Panc1 (cell line): Measurements from ENCODE around the gene SPATA17. TPM values are rescaled to one million over a fixed set of nuclear protein-coding genes. Genes with fewer than 3 reads are reported as not detected.

ENCODE experiments used
- ATAC-seq: fragments of 200-7000 bp; cut with Tn5 transposase; 2 replicates; pipeline ENCODE4 v1.9.1; 2020; ENCODE audit warnings: mild to moderate bottlenecking, moderate library complexity
- BruUV-seq: library from RNA; stranded (reverse); fragments of 400-500 nt; replicated peaks from 2 replicates; lab custom pipeline; 2021; lab: Mats Ljungman, UMichigan
- CTCF ChIA-PET: fragments of 300-600 bp; sonication (Branson Sonifier 250); formaldehyde crosslinking; loops from one replicate; lab custom pipeline; 2022; ENCODE audit warnings: antibody characterized with exemption; lab: Charles Lee
- POLR2A ChIA-PET: fragments of 300-600 bp; sonication (Branson Sonifier 250); formaldehyde crosslinking; loops from one replicate; lab custom pipeline; 2022; ENCODE audit warnings: antibody characterized with exemption; lab: Charles Lee
- DNase-seq: peaks from one replicate; pipeline ENCODE4 v3.0.0-alpha.2; 2010; ENCODE audit warnings: low read depth, low spot score
- H3K27ac ChIP-seq: 2 replicates; pipeline ENCODE4 v1.5.1; 2011; ENCODE audit warnings: mild to moderate bottlenecking, low read length, inconsistent platforms
- H3K27me3 ChIP-seq: fragments of 200-500 bp; sonication (Bioruptor generic); 2 replicates; pipeline ENCODE4 v1.6.0; 2014; ENCODE audit warnings: low read length, inconsistent platforms; ENCODE audit not compliant: control insufficient read depth, insufficient read depth
- H3K36me3 ChIP-seq: fragments of 200-500 bp; sonication (Bioruptor generic); 2 replicates; pipeline ENCODE4 v1.5.1; 2014; ENCODE audit warnings: inconsistent platforms, mild to moderate bottlenecking, low read length, moderate library complexity; ENCODE audit not compliant: control insufficient read depth, insufficient read depth
- H3K4me1 ChIP-seq: 2 replicates; pipeline ENCODE4 v1.5.1; 2011; ENCODE audit warnings: inconsistent platforms, mild to moderate bottlenecking, low read length, moderate library complexity; ENCODE audit not compliant: control insufficient read depth, insufficient read depth
- H3K4me3 ChIP-seq, 2 experiments: 2 replicates each; pipeline ENCODE4 v1.5.1; 2011 to 2012; ENCODE audit warnings: low read depth in 2 of 2, low read length in 2 of 2, mild to moderate bottlenecking in 2 of 2, inconsistent platforms in 1 of 2, moderate library complexity in 1 of 2
- H3K9me3 ChIP-seq: fragments of 200-500 bp; sonication (Bioruptor generic); 2 replicates; pipeline ENCODE4 v1.5.1; 2014; ENCODE audit warnings: low read depth, mild to moderate bottlenecking, inconsistent platforms, low read length, moderate library complexity; ENCODE audit not compliant: control insufficient read depth, insufficient read depth
- POLR2AphosphoS5 ChIP-seq: IDR thresholded peaks from 2 replicates; pipeline ENCODE4 v1.6.1; 2012; ENCODE audit warnings: mild to moderate bottlenecking, low read depth, low read length, moderate library complexity
- SIN3A ChIP-seq: IDR thresholded peaks from 2 replicates; pipeline ENCODE4 v1.6.1; 2012; ENCODE audit warnings: low read depth, mild to moderate bottlenecking, low read length, moderate library complexity, borderline replicate concordance; ENCODE audit not compliant: insufficient read depth
- TCF7L2 ChIP-seq: IDR thresholded peaks from 2 replicates; pipeline ENCODE4 v1.6.1; 2011; ENCODE audit warnings: mild to moderate bottlenecking, low read depth, low read length, inconsistent platforms
- in situ Hi-C: cut with HindIII; loops from 2 replicates; pipeline ENCODE4 v1.10.0; 2016; ENCODE audit warnings: low sequenced_read_pairs, low pct_unique_long_range_greater_than_20kb
- intact Hi-C: fragments of 100-400 bp; cut with micrococcal nuclease; formaldehyde crosslinking; loops from one replicate; pipeline ENCODE4 v1.10.0; 2022; ENCODE audit not compliant: unreplicated experiment
- total RNA-seq: library from RNA; stranded (reverse); gene quantifications from one replicate; pipeline ENCODE4 v1.2.1, GENCODE V29; 2021; ENCODE audit not compliant: unreplicated experiment
- TF ChIP-seq, protein P1 (sequence below): fragments of 450-650 bp; IDR thresholded peaks from 2 replicates; pipeline ENCODE4 v1.5.1; 2017; ENCODE audit warnings: mild to moderate bottlenecking
- TF ChIP-seq, protein P2 (sequence below), 2 experiments: IDR thresholded peaks; 2 replicates each; pipeline ENCODE4 v1.6.1; 2011 to 2012; ENCODE audit warnings: low read depth in 2 of 2, control low read depth in 1 of 2, low read length in 1 of 2, mild to moderate bottlenecking in 1 of 2, moderate library complexity in 1 of 2; ENCODE audit not compliant: insufficient read depth in 1 of 2

Gene SPATA17
- total RNA-seq, 1 experiment from 2014 or later: 0.51 TPM

DNA sequence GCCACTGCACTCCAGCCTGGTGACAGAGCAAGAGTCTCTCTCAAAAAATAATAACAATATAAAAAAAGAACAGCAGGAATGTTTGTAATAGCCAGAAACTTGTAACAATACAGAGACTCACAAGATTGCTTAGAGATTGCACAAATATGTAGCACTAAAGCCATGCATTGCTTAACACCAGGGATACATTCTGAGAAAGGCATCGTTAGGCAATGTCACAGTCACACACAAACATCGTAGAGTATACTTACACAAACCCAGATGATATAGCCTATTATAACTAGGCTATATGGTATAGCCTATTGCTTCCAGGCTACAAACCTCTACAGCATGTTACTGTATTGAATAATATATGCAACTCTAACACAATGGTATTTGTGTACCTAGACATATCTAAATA is 45.6 kb upstream of the SPATA17 start:
- Histone ChIP-seq H3K4me3 (no peak overlapping the region), H3K4me1 (no peaks in the 10 kb centered on the region), H3K27me3 (no peaks in the 10 kb centered on the region), H3K36me3 (no peaks in the 10 kb centered on the region; the same call in 1 of the 2 replicates), H3K9me3 (no peaks in the 10 kb centered on the region), H3K27ac (no peak overlapping the region)
- BruUV-seq: no TSS peak
- intact Hi-C loops (no loop called here), in situ Hi-C loops (no loop called here)
- no peak for TF ChIP-seq SIN3A
- DNase-seq (no peak), ATAC-seq (no peak)
- ChIA-PET CTCF (no interaction called here), POLR2A (interaction anchor here (0.6 kb wide), 1 partner anchor 19 kb away, joined by 3 read pairs; no protein-coding TSS in a partner anchor)

DNA sequence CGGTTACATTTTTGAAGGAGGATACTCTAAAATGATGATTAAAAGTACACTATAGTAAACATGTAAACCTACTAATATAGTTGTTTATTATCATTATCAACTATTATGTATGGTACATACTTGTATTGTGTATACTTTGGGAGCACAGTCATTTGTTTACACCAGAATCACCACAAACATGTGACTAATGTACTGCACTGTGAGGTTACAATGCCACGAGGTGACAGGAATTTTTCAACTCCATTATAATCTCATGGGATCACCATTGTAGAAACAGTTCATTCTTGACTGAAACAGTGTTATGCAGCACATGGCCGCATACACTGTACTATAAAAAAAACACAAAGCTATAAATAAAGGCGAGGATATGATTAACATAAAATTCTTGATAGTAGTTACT is 44.6 kb upstream of the SPATA17 start:
- ChIA-PET POLR2A (interaction anchor here (0.6 kb wide), 1 partner anchor 11 kb away, joined by 3 read pairs; no protein-coding TSS in a partner anchor), CTCF (no interaction called here)
- Histone ChIP-seq H3K4me3 (no peak overlapping the region), H3K9me3 (no peaks in the 10 kb centered on the region), H3K27me3 (no peaks in the 10 kb centered on the region), H3K36me3 (no peaks in the 10 kb centered on the region; the same call in 1 of the 2 replicates), H3K4me1 (no peaks in the 10 kb centered on the region), H3K27ac (no peak overlapping the region)
- intact Hi-C loops: no loop called here
- in situ Hi-C loops: no loop called here
- 0 out of 2 replicates have a peak, but pooled peaks have one; percentile 45 for ATAC-seq
- DNase-seq: peak; percentile 25
- no TSS peak for BruUV-seq
- TF ChIP-seq TCF7L2 (no peak), POLR2AphosphoS5 (no peak)
- TF ChIP-seq, protein P1, sequence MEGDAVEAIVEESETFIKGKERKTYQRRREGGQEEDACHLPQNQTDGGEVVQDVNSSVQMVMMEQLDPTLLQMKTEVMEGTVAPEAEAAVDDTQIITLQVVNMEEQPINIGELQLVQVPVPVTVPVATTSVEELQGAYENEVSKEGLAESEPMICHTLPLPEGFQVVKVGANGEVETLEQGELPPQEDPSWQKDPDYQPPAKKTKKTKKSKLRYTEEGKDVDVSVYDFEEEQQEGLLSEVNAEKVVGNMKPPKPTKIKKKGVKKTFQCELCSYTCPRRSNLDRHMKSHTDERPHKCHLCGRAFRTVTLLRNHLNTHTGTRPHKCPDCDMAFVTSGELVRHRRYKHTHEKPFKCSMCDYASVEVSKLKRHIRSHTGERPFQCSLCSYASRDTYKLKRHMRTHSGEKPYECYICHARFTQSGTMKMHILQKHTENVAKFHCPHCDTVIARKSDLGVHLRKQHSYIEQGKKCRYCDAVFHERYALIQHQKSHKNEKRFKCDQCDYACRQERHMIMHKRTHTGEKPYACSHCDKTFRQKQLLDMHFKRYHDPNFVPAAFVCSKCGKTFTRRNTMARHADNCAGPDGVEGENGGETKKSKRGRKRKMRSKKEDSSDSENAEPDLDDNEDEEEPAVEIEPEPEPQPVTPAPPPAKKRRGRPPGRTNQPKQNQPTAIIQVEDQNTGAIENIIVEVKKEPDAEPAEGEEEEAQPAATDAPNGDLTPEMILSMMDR: no peak
- TF ChIP-seq, protein P2, sequence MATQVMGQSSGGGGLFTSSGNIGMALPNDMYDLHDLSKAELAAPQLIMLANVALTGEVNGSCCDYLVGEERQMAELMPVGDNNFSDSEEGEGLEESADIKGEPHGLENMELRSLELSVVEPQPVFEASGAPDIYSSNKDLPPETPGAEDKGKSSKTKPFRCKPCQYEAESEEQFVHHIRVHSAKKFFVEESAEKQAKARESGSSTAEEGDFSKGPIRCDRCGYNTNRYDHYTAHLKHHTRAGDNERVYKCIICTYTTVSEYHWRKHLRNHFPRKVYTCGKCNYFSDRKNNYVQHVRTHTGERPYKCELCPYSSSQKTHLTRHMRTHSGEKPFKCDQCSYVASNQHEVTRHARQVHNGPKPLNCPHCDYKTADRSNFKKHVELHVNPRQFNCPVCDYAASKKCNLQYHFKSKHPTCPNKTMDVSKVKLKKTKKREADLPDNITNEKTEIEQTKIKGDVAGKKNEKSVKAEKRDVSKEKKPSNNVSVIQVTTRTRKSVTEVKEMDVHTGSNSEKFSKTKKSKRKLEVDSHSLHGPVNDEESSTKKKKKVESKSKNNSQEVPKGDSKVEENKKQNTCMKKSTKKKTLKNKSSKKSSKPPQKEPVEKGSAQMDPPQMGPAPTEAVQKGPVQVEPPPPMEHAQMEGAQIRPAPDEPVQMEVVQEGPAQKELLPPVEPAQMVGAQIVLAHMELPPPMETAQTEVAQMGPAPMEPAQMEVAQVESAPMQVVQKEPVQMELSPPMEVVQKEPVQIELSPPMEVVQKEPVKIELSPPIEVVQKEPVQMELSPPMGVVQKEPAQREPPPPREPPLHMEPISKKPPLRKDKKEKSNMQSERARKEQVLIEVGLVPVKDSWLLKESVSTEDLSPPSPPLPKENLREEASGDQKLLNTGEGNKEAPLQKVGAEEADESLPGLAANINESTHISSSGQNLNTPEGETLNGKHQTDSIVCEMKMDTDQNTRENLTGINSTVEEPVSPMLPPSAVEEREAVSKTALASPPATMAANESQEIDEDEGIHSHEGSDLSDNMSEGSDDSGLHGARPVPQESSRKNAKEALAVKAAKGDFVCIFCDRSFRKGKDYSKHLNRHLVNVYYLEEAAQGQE (IDR thresholded peaks at IDR 0.05; ENCODE audit: insufficient read depth in 1 of 2, low read depth in 2 of 2, low read length in 1 of 2): no peak

DNA sequence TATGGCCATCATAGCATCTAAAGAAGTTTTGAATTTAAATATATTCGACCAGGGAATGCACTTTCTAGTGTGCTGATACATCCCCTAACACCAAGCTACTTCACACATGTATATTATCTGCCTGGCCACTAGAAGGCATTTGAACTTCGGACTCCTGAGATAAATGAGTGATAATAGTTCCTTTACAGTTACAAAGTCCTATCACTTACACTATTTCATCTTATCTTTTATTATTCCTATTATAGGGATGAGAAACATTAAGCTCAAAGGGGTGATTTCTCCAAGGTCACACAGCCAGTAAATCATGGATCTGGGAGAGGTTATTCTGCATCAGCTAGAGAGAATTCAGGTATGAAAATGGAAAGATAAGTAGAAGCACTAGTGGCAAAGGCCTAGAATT is 40.5 kb upstream of the SPATA17 start:
- H3K27ac ChIP-seq: no peak overlapping the region
- TF ChIP-seq, protein P1: peak; percentile 8; the same call in 1 of the 2 replicates
- no peak for TF ChIP-seq SIN3A
- ATAC-seq: no peak
- intact Hi-C loops: no loop called here
- no peaks in the 10 kb centered on the region for H3K4me1 ChIP-seq
- no peaks in the 10 kb centered on the region; the same call in 1 of the 2 replicates for H3K36me3 ChIP-seq
- CTCF ChIA-PET: no interaction called here
- in situ Hi-C loops: no loop called here
- DNase-seq: no peak
- no peaks in the 10 kb centered on the region for H3K27me3 ChIP-seq
- no peaks in the 10 kb centered on the region for H3K9me3 ChIP-seq
- POLR2A ChIA-PET: no interaction called here
- no TSS peak for BruUV-seq
- H3K4me3 ChIP-seq: no peak overlapping the region
